Heart left ventricle (tissue), 13 donors: ENCODE measurements around the gene TTC12.

ENCODE experiments used
- CTCF ChIP-seq, 12 donors: fragments of 200-600 bp; sonication (generic) in 4 of 12; IDR thresholded peaks; one replicate each; pipeline versions ENCODE4 v1.5.0 to v1.8.0; 2018 to 2022; ENCODE audit warnings: antibody characterized with exemption in 12 of 12, mild to moderate bottlenecking in 5 of 12
- POLR2A ChIP-seq, 2 donors: fragments of 450-650 bp; IDR thresholded peaks; one replicate each; pipeline ENCODE4 v1.6.1; 2017; ENCODE audit warnings: antibody characterized with exemption in 2 of 2, mild to moderate bottlenecking in 2 of 2, moderate library complexity in 2 of 2
- donor health status: ischemic (EF 13 %, LVEDD 7.1; RV severe dilation, severe dysfunction).
- donor health status: DM: no; HTN: yes; CAD: no.
- donor health status: DM: no; HTN: no; CAD: no.
- donor health status: ischemic (EF 25% LVEDD 6.9; RV normal size, moderate dysfunction).
- donor health status: ischemic (EF 25% LVEDD 5.7; RV mildly dilated, moderate dysfunction).
- donor health status: ischemic (EF 35%, LVEDD 5.7; RV mildly dilated, moderate dysfunction).
- donor health status: nonischemic (EF 11% LVEDD 7.7; RV severe dilation, severe dysfunction).
- donor health status: DM: yes; HTN: yes; CAD: no.
- donor health status: PGD.
- donor health status: ischemic (EF 29% LVEDD 5.4; RV normal size, mild dysfunction).
- donor health status: nonischemic (EF 23%, LVEDD 6.1; RV moderate dilation, normal function).

GRCh38 chr11:113382121-113382520, 67.7 kb downstream of the TTC12 start:
- TF ChIP-seq CTCF (IDR thresholded peaks at IDR 0.05): no peak
- no peak for TF ChIP-seq POLR2A (IDR thresholded peaks at IDR 0.05)
